Measurements from ENCODE around the gene DRP2.

- no peak for TF ChIP-seq CTCF (IDR thresholded peaks at IDR 0.05; ENCODE audit: insufficient read depth, low read length)
- no peak for TF ChIP-seq REST (IDR thresholded peaks at IDR 0.05; ENCODE audit: insufficient replicate concordance, low read depth)
- no peak for TF ChIP-seq POLR2AphosphoS5 (IDR thresholded peaks at IDR 0.05; ENCODE audit: low read depth)
- TF ChIP-seq SPI1 (IDR thresholded peaks at IDR 0.05; ENCODE audit: borderline replicate concordance, low read depth): no peak
Observed at GRCh38 chrX:101219864-101220346, 319 bp downstream of the DRP2 start.

All from HL-60 (cell line).